ENCODE measurements around the gene MCMBP. TPM values are rescaled to one million over a fixed set of nuclear protein-coding genes. Genes with fewer than 3 reads are reported as not detected.
"Not testable (repeated sequence)": the region's sequence is repeated elsewhere in the genome, so short reads cannot be mapped to it uniquely, and the experiment has no call there.

The MCMBP gene
- total RNA-seq, 1 experiment from 2014 or later = 87.1 TPM

DNA sequence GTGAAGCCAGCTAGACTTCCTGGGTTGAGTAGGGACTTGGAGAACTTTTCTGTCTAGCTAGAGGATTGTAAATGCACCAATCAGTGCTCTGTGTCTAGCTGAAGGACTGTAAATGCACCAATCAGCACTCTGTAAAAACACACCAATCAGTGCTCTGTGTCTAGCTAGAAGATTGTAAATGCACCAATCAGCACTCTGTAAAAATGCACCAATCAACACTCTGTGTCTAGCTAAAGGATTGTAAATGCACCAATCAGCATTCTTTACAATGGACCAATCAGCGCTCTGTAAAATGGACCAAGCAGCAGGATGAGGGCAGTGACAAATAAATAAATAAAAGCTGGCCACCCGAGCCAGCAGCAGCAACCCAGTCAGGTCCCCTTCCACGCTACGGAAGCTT is 17.7 kb upstream of the MCMBP start:
- not testable (repeated sequence) for H2BK5ac ChIP-seq (ENCODE audit: insufficient read length, low read length); H3K4ac ChIP-seq (ENCODE audit: low read depth, low read length); H3K4me1 ChIP-seq (ENCODE audit: insufficient read depth, low read length); H3K27ac ChIP-seq (ENCODE audit: insufficient read length, low read depth, low read length); DNase-seq; H4K91ac ChIP-seq (ENCODE audit: insufficient read length, low read depth, low read length); H3K9ac ChIP-seq (ENCODE audit: extremely low read depth, insufficient read length, low read length); H4K8ac ChIP-seq (replicated peaks; ENCODE audit: insufficient read length, low read depth, low read length); H3K27me3 ChIP-seq (ENCODE audit: insufficient read depth, low read length); H2AK5ac ChIP-seq (ENCODE audit: insufficient read length, low read length); H2BK20ac ChIP-seq (ENCODE audit: low read depth, low read length, poor library complexity, severe bottlenecking); H3K23me2 ChIP-seq (ENCODE audit: insufficient read length, low read depth, low read length, poor library complexity, severe bottlenecking); H2BK120ac ChIP-seq (ENCODE audit: low read depth, low read length, poor library complexity, severe bottlenecking); H4K5ac ChIP-seq (ENCODE audit: insufficient read length, low read depth, low read length); H3K79me1 ChIP-seq (ENCODE audit: insufficient read depth, low read depth, low read length, poor library complexity, severe bottlenecking); H2AFZ ChIP-seq (ENCODE audit: low read length); H3K9me3 ChIP-seq (ENCODE audit: control insufficient read depth, low read depth, low read length); H3K27ac Mint-ChIP-seq; H3K4me2 ChIP-seq (ENCODE audit: insufficient read depth, insufficient read length, low read length); H2BK15ac ChIP-seq (ENCODE audit: low read depth, low read length); H3K56ac ChIP-seq (ENCODE audit: insufficient read length, low read depth, low read length); H3K14ac ChIP-seq (ENCODE audit: insufficient read depth, low read length); H3T11ph ChIP-seq (ENCODE audit: low read length); H3K27me3 Mint-ChIP-seq (ENCODE audit: low read depth); H3K9me3 Mint-ChIP-seq; H3K23ac ChIP-seq (ENCODE audit: insufficient read length, low read depth, low read length); H3K18ac ChIP-seq (ENCODE audit: insufficient read length, low read depth, low read length); H3K4me3 Mint-ChIP-seq; H4K20me1 ChIP-seq (ENCODE audit: control insufficient read depth, insufficient read depth, insufficient read length); H2BK12ac ChIP-seq (ENCODE audit: insufficient read length, low read depth, low read length)
- WGBS (ENCODE audit: extremely low coverage, insufficient read length, low lambda C conversion rate) = no CpG with 5 or more reads among the region's 4 CpGs
- H3K36me3 Mint-ChIP-seq (ENCODE audit: insufficient read depth in 1 of 3, low read depth in 3 of 3) = peaks cover 11 to 13% (median 11%) of the 10 kb centered on the region in 3 experiments
- H3K79me2 ChIP-seq (ENCODE audit: insufficient read depth, low read length) = peaks cover 21% of the 10 kb centered on the region
- peaks cover 21 to 29% of the 10 kb centered on the region in 2 experiments for H3K4me1 Mint-ChIP-seq

DNA sequence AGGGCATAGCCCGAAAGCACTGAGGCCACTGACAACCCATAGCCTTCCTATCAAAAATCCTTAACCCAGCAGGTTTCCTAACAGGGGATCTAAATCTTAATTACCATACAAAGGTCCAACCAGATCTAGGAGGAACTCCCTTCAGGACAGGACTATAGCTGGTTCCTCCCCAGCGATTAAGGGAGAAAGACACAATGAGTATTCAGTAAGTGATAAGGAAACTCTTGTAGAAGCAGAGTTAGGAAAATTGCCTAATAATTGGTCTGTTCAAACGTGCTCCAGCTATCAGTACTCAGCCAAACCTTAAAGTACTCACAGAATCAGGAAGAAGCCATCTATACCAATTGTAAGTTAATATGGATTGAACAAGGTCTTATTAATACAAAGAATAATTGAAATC is 16.6 kb upstream of the MCMBP start:
- H3K4me1 Mint-ChIP-seq = peaks cover 20 to 30% of the 10 kb centered on the region in 2 experiments
- H3K79me1 ChIP-seq (ENCODE audit: insufficient read depth, low read depth, low read length, poor library complexity, severe bottlenecking); H2BK15ac ChIP-seq (ENCODE audit: low read depth, low read length); H3K27ac ChIP-seq (ENCODE audit: insufficient read length, low read depth, low read length); H3K4me2 ChIP-seq (ENCODE audit: insufficient read depth, insufficient read length, low read length); H2AFZ ChIP-seq (ENCODE audit: low read length); DNase-seq; H3K27me3 ChIP-seq (ENCODE audit: insufficient read depth, low read length); H3K4me1 ChIP-seq (ENCODE audit: insufficient read depth, low read length); H4K91ac ChIP-seq (ENCODE audit: insufficient read length, low read depth, low read length); H4K5ac ChIP-seq (ENCODE audit: insufficient read length, low read depth, low read length); H2BK12ac ChIP-seq (ENCODE audit: insufficient read length, low read depth, low read length); H3K18ac ChIP-seq (ENCODE audit: insufficient read length, low read depth, low read length); H3K9me3 ChIP-seq (ENCODE audit: control insufficient read depth, low read depth, low read length); H3K27me3 Mint-ChIP-seq (ENCODE audit: low read depth); H3K4me3 Mint-ChIP-seq; H3T11ph ChIP-seq (ENCODE audit: low read length); H3K23ac ChIP-seq (ENCODE audit: insufficient read length, low read depth, low read length); H3K9ac ChIP-seq (ENCODE audit: extremely low read depth, insufficient read length, low read length); H3K23me2 ChIP-seq (ENCODE audit: insufficient read length, low read depth, low read length, poor library complexity, severe bottlenecking); H3K4ac ChIP-seq (ENCODE audit: low read depth, low read length); H2BK120ac ChIP-seq (ENCODE audit: low read depth, low read length, poor library complexity, severe bottlenecking); H3K14ac ChIP-seq (ENCODE audit: insufficient read depth, low read length); H3K36me3 Mint-ChIP-seq (ENCODE audit: insufficient read depth in 1 of 3, low read depth in 3 of 3); H2BK5ac ChIP-seq (ENCODE audit: insufficient read length, low read length); H3K27ac Mint-ChIP-seq; H3K56ac ChIP-seq (ENCODE audit: insufficient read length, low read depth, low read length); H4K20me1 ChIP-seq (ENCODE audit: control insufficient read depth, insufficient read depth, insufficient read length); H2BK20ac ChIP-seq (ENCODE audit: low read depth, low read length, poor library complexity, severe bottlenecking); H3K9me3 Mint-ChIP-seq; H2AK5ac ChIP-seq (ENCODE audit: insufficient read length, low read length); H4K8ac ChIP-seq (replicated peaks; ENCODE audit: insufficient read length, low read depth, low read length): not testable (repeated sequence)
- H3K79me2 ChIP-seq (ENCODE audit: insufficient read depth, low read length) = peaks cover 12% of the 10 kb centered on the region
- WGBS (ENCODE audit: extremely low coverage, insufficient read length, low lambda C conversion rate) = no CpG with 5 or more reads among the region's 3 CpGs
